Astrocyte (in vitro differentiated cells and primary cell): ENCODE results near the gene FAF1.

Source experiments
- EZH2 ChIP-seq: IDR thresholded peaks from 2 replicates; pipeline ENCODE4 v1.6.1; 2012; ENCODE audit warnings: mild to moderate bottlenecking, low read length, inconsistent platforms; ENCODE audit not compliant: insufficient read depth
- TF ChIP-seq, protein P1 (sequence below): IDR thresholded peaks from 2 replicates; pipeline ENCODE4 v1.5.1; 2011; ENCODE audit warnings: low read depth, mild to moderate bottlenecking, inconsistent platforms, low read length, moderate library complexity; ENCODE audit not compliant: insufficient read depth

DNA sequence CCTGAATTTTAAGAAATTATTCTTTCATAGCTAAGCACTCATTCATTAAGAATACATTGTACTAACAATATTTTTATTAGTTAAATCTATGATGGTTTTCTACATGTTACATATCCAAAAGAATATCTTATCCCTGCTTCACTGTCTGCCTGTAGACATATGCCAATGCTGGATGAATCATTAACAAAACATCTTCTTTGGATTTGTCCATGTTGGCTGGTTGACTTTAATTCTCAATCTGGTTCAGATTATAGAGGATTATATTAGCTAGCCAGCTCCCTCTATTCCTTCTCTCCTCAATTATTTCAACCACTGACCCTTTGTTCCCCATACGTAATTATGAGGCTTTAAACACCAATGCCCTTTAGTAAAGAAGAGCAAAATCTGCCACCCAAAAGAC lies 398.0 kb downstream of the FAF1 start:
- TF ChIP-seq, protein P1, sequence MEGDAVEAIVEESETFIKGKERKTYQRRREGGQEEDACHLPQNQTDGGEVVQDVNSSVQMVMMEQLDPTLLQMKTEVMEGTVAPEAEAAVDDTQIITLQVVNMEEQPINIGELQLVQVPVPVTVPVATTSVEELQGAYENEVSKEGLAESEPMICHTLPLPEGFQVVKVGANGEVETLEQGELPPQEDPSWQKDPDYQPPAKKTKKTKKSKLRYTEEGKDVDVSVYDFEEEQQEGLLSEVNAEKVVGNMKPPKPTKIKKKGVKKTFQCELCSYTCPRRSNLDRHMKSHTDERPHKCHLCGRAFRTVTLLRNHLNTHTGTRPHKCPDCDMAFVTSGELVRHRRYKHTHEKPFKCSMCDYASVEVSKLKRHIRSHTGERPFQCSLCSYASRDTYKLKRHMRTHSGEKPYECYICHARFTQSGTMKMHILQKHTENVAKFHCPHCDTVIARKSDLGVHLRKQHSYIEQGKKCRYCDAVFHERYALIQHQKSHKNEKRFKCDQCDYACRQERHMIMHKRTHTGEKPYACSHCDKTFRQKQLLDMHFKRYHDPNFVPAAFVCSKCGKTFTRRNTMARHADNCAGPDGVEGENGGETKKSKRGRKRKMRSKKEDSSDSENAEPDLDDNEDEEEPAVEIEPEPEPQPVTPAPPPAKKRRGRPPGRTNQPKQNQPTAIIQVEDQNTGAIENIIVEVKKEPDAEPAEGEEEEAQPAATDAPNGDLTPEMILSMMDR: no peak
- TF ChIP-seq EZH2: no peak
